ENCODE results near the gene ACVR2A.

ACVR2A gene

GRCh38 chr2:147844697-147845410 is at the start of gene ACVR2A:
Gene ACVR2A, plus strand, starts transcription at chr2:147845029. Its CDS starts 124 bp downstream, at chr2:147845153.
- DNase-seq, result peak; percentile 11

GRCh38 chr2:147800316-147800715 is 44.5 kb upstream of the ACVR2A start:
- DNase-seq, result no peak

- DNase-seq, result no peak
Observed at GRCh38 chr2:147806846-147807245, 38.0 kb upstream of the ACVR2A start.

- no peak for DNase-seq
Observed at GRCh38 chr2:147808520-147808919, 36.3 kb upstream of the ACVR2A start.

- DNase-seq, result no peak
Observed at GRCh38 chr2:147810883-147811765, 33.7 kb upstream of the ACVR2A start.

- no peak for DNase-seq
Observed at GRCh38 chr2:147818741-147819140, 26.1 kb upstream of the ACVR2A start.

GRCh38 chr2:147824620-147825019 is 20.2 kb upstream of the ACVR2A start:
- DNase-seq, result no peak

- DNase-seq, result no peak
Observed at GRCh38 chr2:147826278-147827087, 18.3 kb upstream of the ACVR2A start.

GRCh38 chr2:147827088-147827375 is 17.8 kb upstream of the ACVR2A start:
- no peak for DNase-seq

GRCh38 chr2:147829106-147829505 is 15.7 kb upstream of the ACVR2A start:
- DNase-seq, result no peak

GRCh38 chr2:147836099-147836498 is 8.7 kb upstream of the ACVR2A start:
- no peak for DNase-seq

- peak; percentile 12 for DNase-seq
Observed at GRCh38 chr2:147843391-147843863, 1.4 kb upstream of the ACVR2A start.

GRCh38 chr2:147843864-147844696 is 749 bp upstream of the ACVR2A start:
- DNase-seq, result peak; percentile 51

- DNase-seq, result peak; percentile 12
Observed at GRCh38 chr2:147845411-147845971, 662 bp downstream of the ACVR2A start.

GRCh38 chr2:147846412-147847081 is 1.7 kb downstream of the ACVR2A start:
- DNase-seq, result no peak

- no peak for DNase-seq
Observed at GRCh38 chr2:147847746-147848391, 3.0 kb downstream of the ACVR2A start.

- no peak for DNase-seq
Observed at GRCh38 chr2:147850838-147851237, 6.0 kb downstream of the ACVR2A start.

- no peak for DNase-seq
Observed at GRCh38 chr2:147851244-147851930, 6.6 kb downstream of the ACVR2A start.

GRCh38 chr2:147854557-147855134 is 9.8 kb downstream of the ACVR2A start:
- DNase-seq, result no peak

GRCh38 chr2:147855316-147855715 is 10.5 kb downstream of the ACVR2A start:
- no peak for DNase-seq

All from NCI-H510A treated with DMSO at 0.1 percent for 48 hours (cell line).